Endodermal cell (in vitro differentiated cells): ENCODE measurements around the gene TSNAXIP1. TPM values are rescaled to one million over a fixed set of nuclear protein-coding genes. Genes with fewer than 3 reads are reported as not detected.

Experiments
- DNase-seq: peaks from one replicate; pipeline ENCODE4 v3.0.0-alpha.2; 2017
- H3K27ac ChIP-seq: 2 replicates; pipeline ENCODE4 v1.5.1; 2013; ENCODE audit warnings: mild to moderate bottlenecking, low read depth, low read length, moderate library complexity
- H3K27me3 ChIP-seq: 2 replicates; pipeline ENCODE4 v1.6.1; 2013; ENCODE audit warnings: mild to moderate bottlenecking, low read length, moderate library complexity; ENCODE audit not compliant: insufficient read depth, control insufficient read depth, poor library complexity, severe bottlenecking
- H3K36me3 ChIP-seq: 2 replicates; pipeline ENCODE4 v1.7.0; 2013; ENCODE audit warnings: mild to moderate bottlenecking, low read length, moderate library complexity; ENCODE audit not compliant: control insufficient read depth, insufficient read depth
- H3K4me1 ChIP-seq: one replicate; pipeline ENCODE4 v1.7.0; 2013; ENCODE audit warnings: low read length; ENCODE audit not compliant: control insufficient read depth, insufficient read depth
- H3K4me3 ChIP-seq: 2 replicates; pipeline ENCODE4 v1.5.1; 2013; ENCODE audit warnings: mild to moderate bottlenecking, low read length, moderate library complexity
- H3K9ac ChIP-seq: 2 replicates; pipeline ENCODE4 v1.6.1; 2013; ENCODE audit warnings: mild to moderate bottlenecking, low read length, moderate library complexity; ENCODE audit not compliant: poor library complexity, severe bottlenecking; ENCODE audit errors: extremely low read depth
- H3K9me3 ChIP-seq: 2 replicates; pipeline ENCODE4 v1.6.1; 2013; ENCODE audit warnings: mild to moderate bottlenecking, low read length, moderate library complexity; ENCODE audit not compliant: control insufficient read depth
- H3K27ac Mint-ChIP-seq: 2 replicates; pipeline ENCODE4 v1.8.0; 2020; ENCODE audit warnings: mixed read lengths
- H3K27me3 Mint-ChIP-seq: 2 replicates; pipeline ENCODE4 v1.8.0; 2021; ENCODE audit warnings: mild to moderate bottlenecking, mixed read lengths; ENCODE audit not compliant: insufficient read depth
- H3K36me3 Mint-ChIP-seq: 2 replicates; pipeline ENCODE4 v1.8.0; 2020; ENCODE audit warnings: low read depth, mixed read lengths
- H3K4me1 Mint-ChIP-seq: 2 replicates; pipeline ENCODE4 v1.8.0; 2020; ENCODE audit warnings: mixed read lengths
- H3K4me3 Mint-ChIP-seq: 2 replicates; pipeline ENCODE4 v1.8.0; 2020; ENCODE audit warnings: mild to moderate bottlenecking, moderate library complexity, mixed read lengths
- H3K9me3 Mint-ChIP-seq: 2 replicates; pipeline ENCODE4 v1.8.0; 2020; ENCODE audit warnings: mild to moderate bottlenecking, mixed read lengths
- CTCF ChIP-seq: fragments of 200-600 bp; sonication (generic); conservative IDR thresholded peaks from 2 replicates; pipeline ENCODE4 v1.5.0; 2021; ENCODE audit warnings: antibody characterized with exemption, mild to moderate bottlenecking
- WGBS, 2 experiments: methylation state at CpG; one replicate each; pipeline versions ENCODE4 v1.1.5 to v1.1.7; 2013; ENCODE audit warnings: missing lambda C conversion rate in 2 of 2, mixed read lengths in 1 of 2; ENCODE audit not compliant: insufficient coverage in 1 of 2, insufficient read length in 1 of 2; 5-methylcytosine and 5-hydroxymethylcytosine counted together
- total RNA-seq, 2 donors: library from RNA; stranded (reverse); fragmentation: NEBNext Ultra II Directional in 1 of 2; extraction: Animal tissue kit (Norgen Biotek cat#: 25700) in 1 of 2; gene quantifications; 2 replicates in 1 of 2; 3 replicates in 1 of 2; pipeline ENCODE4 v1.2.1, GENCODE V29; 2021

The TSNAXIP1 gene
- total RNA-seq, 2 donors from 2014 or later: 2.8 to 3.2 TPM

- peak within 1 kb of the TSS; percentile 89 for H3K4me3 ChIP-seq
- peak within 1 kb of the TSS; percentile 95 for H3K27ac Mint-ChIP-seq
- H3K9me3 Mint-ChIP-seq: no peaks in the 10 kb centered on the region
- peaks cover 22% of the 10 kb centered on the region for H3K4me1 ChIP-seq
- 0 to 1% methylated on average over 25 to 61 of the region's 62 CpGs for WGBS, 2 experiments
- peak within 1 kb of the TSS; percentile 89 for H3K4me3 Mint-ChIP-seq
- peaks cover 26% of the 10 kb centered on the region for H3K36me3 ChIP-seq
- no peaks in the 10 kb centered on the region for H3K27me3 ChIP-seq
- DNase-seq: peak; percentile 75
- H3K9ac ChIP-seq: peak within 1 kb of the TSS; percentile 95
- H3K9me3 ChIP-seq: no peaks in the 10 kb centered on the region
- H3K36me3 Mint-ChIP-seq: peaks cover 21% of the 10 kb centered on the region
- H3K4me1 Mint-ChIP-seq: peaks cover 43% of the 10 kb centered on the region
- TF ChIP-seq CTCF: no peak
- H3K27ac ChIP-seq: peak within 1 kb of the TSS; percentile 96
- no peaks in the 10 kb centered on the region for H3K27me3 Mint-ChIP-seq
Measured at GRCh38 chr16:67847064-67847861, 40.6 kb downstream of the TSNAXIP1 start, which contains the start of gene CENPT. TSS of gene CENPT (minus strand) at chr16:67847693. CDS start at chr16:67833859, 13,834 bp downstream.

GRCh38 chr16:67848118-67848517 is 41.4 kb downstream of the TSNAXIP1 start:
- H3K27ac Mint-ChIP-seq: peak overlapping the region; percentile 95
- H3K9me3 Mint-ChIP-seq: no peaks in the 10 kb centered on the region
- peaks cover 39% of the 10 kb centered on the region for H3K4me1 Mint-ChIP-seq
- no peaks in the 10 kb centered on the region for H3K27me3 ChIP-seq
- H3K9me3 ChIP-seq: no peaks in the 10 kb centered on the region
- peak overlapping the region; percentile 95 for H3K9ac ChIP-seq
- H3K27me3 Mint-ChIP-seq: no peaks in the 10 kb centered on the region
- peak overlapping the region; percentile 89 for H3K4me3 ChIP-seq
- peaks cover 29% of the 10 kb centered on the region for H3K36me3 ChIP-seq
- peaks cover 22% of the 10 kb centered on the region for H3K4me1 ChIP-seq
- peaks cover 21% of the 10 kb centered on the region for H3K36me3 Mint-ChIP-seq
- no peak for TF ChIP-seq CTCF
- no peak overlapping the region for H3K27ac ChIP-seq
- DNase-seq: no peak
- peak overlapping the region; percentile 89 for H3K4me3 Mint-ChIP-seq
- 94% methylated on average over 10 to 11 of the region's 11 CpGs for whole genome bisulfite sequencing, 2 experiments

- Mint-ChIP-seq H3K4me3 (no peak overlapping the region), H3K4me1 (peaks cover 41% of the 10 kb centered on the region), H3K36me3 (peaks cover 31% of the 10 kb centered on the region), H3K9me3 (no peaks in the 10 kb centered on the region), H3K27ac (no peak overlapping the region), H3K27me3 (no peaks in the 10 kb centered on the region)
- no peaks in the 10 kb centered on the region for H3K9me3 ChIP-seq
- peaks cover 22% of the 10 kb centered on the region for H3K4me1 ChIP-seq
- no peak overlapping the region for H3K27ac ChIP-seq
- WGBS, 2 experiments: 93 to 100% methylated on average over 2 to 3 of the region's 3 CpGs
- DNase-seq: no peak
- no peak for TF ChIP-seq CTCF
- H3K9ac ChIP-seq: no peak overlapping the region
- no peaks in the 10 kb centered on the region for H3K27me3 ChIP-seq
- H3K4me3 ChIP-seq: no peak overlapping the region
- peaks cover 42% of the 10 kb centered on the region for H3K36me3 ChIP-seq
Measured at GRCh38 chr16:67853670-67854069, 47.0 kb downstream of the TSNAXIP1 start.
